ENCODE data around the gene NCKAP5L.

GRCh38 chr12:49877066-49877465, 48.9 kb upstream of the NCKAP5L start:
- TF ChIP-seq ESRRG (CRISPR knock-in tag; IDR thresholded peaks at IDR 0.05) (no peak), ZNF8 (CRISPR knock-in tag; IDR thresholded peaks at IDR 0.05) (no peak), CREB5 (CRISPR knock-in tag; IDR thresholded peaks at IDR 0.05; ENCODE audit: low read depth) (no peak)
